ENCODE measurements around the gene DNAJC1.
"Not testable (repeated sequence)": the region's sequence is repeated elsewhere in the genome, so short reads cannot be mapped to it uniquely, and the experiment has no call there.

The DNAJC1 gene

GRCh38 chr10:21869087-21869486 is 134.4 kb downstream of the DNAJC1 start:
- not testable (repeated sequence) for H3K9ac ChIP-seq (ENCODE audit: low read length in 2 of 2); H3K27ac ChIP-seq (ENCODE audit: low read length); H3K4me1 ChIP-seq (ENCODE audit: control insufficient read depth, insufficient read depth, low read length); H3K27me3 ChIP-seq (ENCODE audit: control insufficient read depth in 1 of 2, insufficient read depth in 2 of 2, low read length in 2 of 2); H3K4me3 ChIP-seq (ENCODE audit: low read length in 2 of 2); H3K36me3 ChIP-seq (ENCODE audit: control insufficient read depth in 2 of 2, insufficient read depth in 2 of 2, low read length in 2 of 2)
- H3K9me3 ChIP-seq (ENCODE audit: control insufficient read depth in 2 of 2, low read length in 2 of 2): peaks cover 0 to 15% of the 10 kb centered on the region in 2 donors

GRCh38 chr10:21860718-21861117 is 142.8 kb downstream of the DNAJC1 start:
- Histone ChIP-seq H3K9me3 (ENCODE audit: control insufficient read depth in 2 of 2, low read length in 2 of 2) (no peaks in the 10 kb centered on the region), H3K27me3 (ENCODE audit: control insufficient read depth in 1 of 2, insufficient read depth in 2 of 2, low read length in 2 of 2) (no peaks in the 10 kb centered on the region), H3K27ac (ENCODE audit: low read length) (no peak overlapping the region), H3K36me3 (ENCODE audit: control insufficient read depth in 2 of 2, insufficient read depth in 2 of 2, low read length in 2 of 2) (no peaks in the 10 kb centered on the region), H3K4me3 (ENCODE audit: low read length in 2 of 2) (no peak overlapping the region), H3K9ac (ENCODE audit: low read length in 2 of 2) (no peak overlapping the region), H3K4me1 (ENCODE audit: control insufficient read depth, insufficient read depth, low read length) (no peaks in the 10 kb centered on the region)

- Histone ChIP-seq H3K4me1 (ENCODE audit: control insufficient read depth, insufficient read depth, low read length) (no peaks in the 10 kb centered on the region), H3K36me3 (ENCODE audit: control insufficient read depth in 2 of 2, insufficient read depth in 2 of 2, low read length in 2 of 2) (no peaks in the 10 kb centered on the region), H3K27ac (ENCODE audit: low read length) (no peak overlapping the region), H3K9ac (ENCODE audit: low read length in 2 of 2) (no peak overlapping the region), H3K27me3 (ENCODE audit: control insufficient read depth in 1 of 2, insufficient read depth in 2 of 2, low read length in 2 of 2) (no peaks in the 10 kb centered on the region), H3K4me3 (ENCODE audit: low read length in 2 of 2) (no peak overlapping the region), H3K9me3 (ENCODE audit: control insufficient read depth in 2 of 2, low read length in 2 of 2) (no peaks in the 10 kb centered on the region)
Observed at GRCh38 chr10:21858455-21858854, 145.1 kb downstream of the DNAJC1 start.

- Histone ChIP-seq H3K9me3 (ENCODE audit: control insufficient read depth in 2 of 2, low read length in 2 of 2) (peaks cover 0 to 6% of the 10 kb centered on the region in 2 donors), H3K36me3 (ENCODE audit: control insufficient read depth in 2 of 2, insufficient read depth in 2 of 2, low read length in 2 of 2) (no peaks in the 10 kb centered on the region), H3K9ac (ENCODE audit: low read length in 2 of 2) (no peak overlapping the region), H3K4me3 (ENCODE audit: low read length in 2 of 2) (no peak overlapping the region), H3K27me3 (ENCODE audit: control insufficient read depth in 1 of 2, insufficient read depth in 2 of 2, low read length in 2 of 2) (no peaks in the 10 kb centered on the region), H3K27ac (ENCODE audit: low read length) (no peak overlapping the region), H3K4me1 (ENCODE audit: control insufficient read depth, insufficient read depth, low read length) (no peaks in the 10 kb centered on the region)
Observed at GRCh38 chr10:21849607-21850006, 153.9 kb downstream of the DNAJC1 start.

GRCh38 chr10:21843645-21844044 is 159.9 kb downstream of the DNAJC1 start:
- H3K36me3 ChIP-seq (ENCODE audit: control insufficient read depth in 2 of 2, insufficient read depth in 2 of 2, low read length in 2 of 2): no peaks in the 10 kb centered on the region
- H3K27me3 ChIP-seq (ENCODE audit: control insufficient read depth in 1 of 2, insufficient read depth in 2 of 2, low read length in 2 of 2): no peaks in the 10 kb centered on the region
- H3K9me3 ChIP-seq (ENCODE audit: control insufficient read depth in 2 of 2, low read length in 2 of 2): no peaks in the 10 kb centered on the region
- no peak overlapping the region for H3K27ac ChIP-seq (ENCODE audit: low read length)
- no peak overlapping the region for H3K9ac ChIP-seq (ENCODE audit: low read length in 2 of 2)
- H3K4me1 ChIP-seq (ENCODE audit: control insufficient read depth, insufficient read depth, low read length): no peaks in the 10 kb centered on the region
- H3K4me3 ChIP-seq (ENCODE audit: low read length in 2 of 2): no peak overlapping the region

- H3K27ac ChIP-seq (ENCODE audit: low read length); H3K36me3 ChIP-seq (ENCODE audit: control insufficient read depth in 2 of 2, insufficient read depth in 2 of 2, low read length in 2 of 2): not testable (repeated sequence)
Observed at GRCh38 chr10:21841273-21841672, 162.3 kb downstream of the DNAJC1 start.

GRCh38 chr10:21837487-21837886 is 166.0 kb downstream of the DNAJC1 start:
- not testable (repeated sequence) for H3K36me3 ChIP-seq (ENCODE audit: control insufficient read depth in 2 of 2, insufficient read depth in 2 of 2, low read length in 2 of 2); H3K9me3 ChIP-seq (ENCODE audit: control insufficient read depth in 2 of 2, low read length in 2 of 2); H3K27me3 ChIP-seq (ENCODE audit: control insufficient read depth in 1 of 2, insufficient read depth in 2 of 2, low read length in 2 of 2); H3K9ac ChIP-seq (ENCODE audit: low read length in 2 of 2); H3K27ac ChIP-seq (ENCODE audit: low read length); H3K4me1 ChIP-seq (ENCODE audit: control insufficient read depth, insufficient read depth, low read length); H3K4me3 ChIP-seq (ENCODE audit: low read length in 2 of 2)

More at GRCh38 chr10:21841273-21841672, 162.3 kb downstream of the DNAJC1 start:
- H3K4me3 ChIP-seq (ENCODE audit: low read length in 2 of 2); H3K9me3 ChIP-seq (ENCODE audit: control insufficient read depth in 2 of 2, low read length in 2 of 2); H3K27me3 ChIP-seq (ENCODE audit: control insufficient read depth in 1 of 2, insufficient read depth in 2 of 2, low read length in 2 of 2); H3K9ac ChIP-seq (ENCODE audit: low read length in 2 of 2); H3K4me1 ChIP-seq (ENCODE audit: control insufficient read depth, insufficient read depth, low read length): not testable (repeated sequence)

- H3K27me3 ChIP-seq (ENCODE audit: control insufficient read depth in 1 of 2, insufficient read depth in 2 of 2, low read length in 2 of 2); H3K9ac ChIP-seq (ENCODE audit: low read length in 2 of 2); H3K36me3 ChIP-seq (ENCODE audit: control insufficient read depth in 2 of 2, insufficient read depth in 2 of 2, low read length in 2 of 2); H3K4me3 ChIP-seq (ENCODE audit: low read length in 2 of 2); H3K27ac ChIP-seq (ENCODE audit: low read length); H3K4me1 ChIP-seq (ENCODE audit: control insufficient read depth, insufficient read depth, low read length): not testable (repeated sequence)
- peaks cover 0 to 10% of the 10 kb centered on the region in 2 donors for H3K9me3 ChIP-seq (ENCODE audit: control insufficient read depth in 2 of 2, low read length in 2 of 2)
Observed at GRCh38 chr10:21834574-21834973, 169.0 kb downstream of the DNAJC1 start.

- Histone ChIP-seq H3K9ac (ENCODE audit: low read length in 2 of 2) (no peak overlapping the region), H3K4me3 (ENCODE audit: low read length in 2 of 2) (no peak overlapping the region), H3K9me3 (ENCODE audit: control insufficient read depth in 2 of 2, low read length in 2 of 2) (peaks cover 0 to 13% of the 10 kb centered on the region in 2 donors), H3K4me1 (ENCODE audit: control insufficient read depth, insufficient read depth, low read length) (no peaks in the 10 kb centered on the region), H3K27me3 (ENCODE audit: control insufficient read depth in 1 of 2, insufficient read depth in 2 of 2, low read length in 2 of 2) (no peaks in the 10 kb centered on the region), H3K27ac (ENCODE audit: low read length) (no peak overlapping the region), H3K36me3 (ENCODE audit: control insufficient read depth in 2 of 2, insufficient read depth in 2 of 2, low read length in 2 of 2) (no peaks in the 10 kb centered on the region)
Observed at GRCh38 chr10:21832821-21833130, 170.8 kb downstream of the DNAJC1 start.

- H3K4me1 ChIP-seq (ENCODE audit: control insufficient read depth, insufficient read depth, low read length): no peaks in the 10 kb centered on the region
- peaks cover 3 to 17% of the 10 kb centered on the region in 2 donors for H3K9me3 ChIP-seq (ENCODE audit: control insufficient read depth in 2 of 2, low read length in 2 of 2)
- no peak overlapping the region for H3K4me3 ChIP-seq (ENCODE audit: low read length in 2 of 2)
- H3K36me3 ChIP-seq (ENCODE audit: control insufficient read depth in 2 of 2, insufficient read depth in 2 of 2, low read length in 2 of 2): no peaks in the 10 kb centered on the region
- no peaks in the 10 kb centered on the region for H3K27me3 ChIP-seq (ENCODE audit: control insufficient read depth in 1 of 2, insufficient read depth in 2 of 2, low read length in 2 of 2)
- H3K27ac ChIP-seq (ENCODE audit: low read length): no peak overlapping the region
- H3K9ac ChIP-seq (ENCODE audit: low read length in 2 of 2): no peak overlapping the region
Observed at GRCh38 chr10:21831986-21832820, 171.3 kb downstream of the DNAJC1 start.

GRCh38 chr10:21830037-21830436 is 173.5 kb downstream of the DNAJC1 start:
- Histone ChIP-seq H3K36me3 (ENCODE audit: control insufficient read depth in 2 of 2, insufficient read depth in 2 of 2, low read length in 2 of 2) (no peaks in the 10 kb centered on the region), H3K27me3 (ENCODE audit: control insufficient read depth in 1 of 2, insufficient read depth in 2 of 2, low read length in 2 of 2) (no peaks in the 10 kb centered on the region), H3K9ac (ENCODE audit: low read length in 2 of 2) (no peak overlapping the region), H3K4me3 (ENCODE audit: low read length in 2 of 2) (no peak overlapping the region), H3K27ac (ENCODE audit: low read length) (no peak overlapping the region), H3K9me3 (ENCODE audit: control insufficient read depth in 2 of 2, low read length in 2 of 2) (peaks cover 7 to 23% of the 10 kb centered on the region in 2 donors), H3K4me1 (ENCODE audit: control insufficient read depth, insufficient read depth, low read length) (no peaks in the 10 kb centered on the region)
